Stimulated activated CD4-positive, alpha-beta T cell treated with anti-CD3 and anti-CD28 coated beads, Interleukin-1b, Interleukin-23, amount 100 ng/mL, for 24 hours (primary cell): ENCODE data around the gene RAE1.

ENCODE experiments used
- DNase-seq, 4 experiments: peaks; one replicate each; pipeline ENCODE4 v3.0.0-alpha.2; 2020; ENCODE audit warnings: low read depth in 4 of 4, low spot score in 1 of 4

RAE1 gene, protein sequence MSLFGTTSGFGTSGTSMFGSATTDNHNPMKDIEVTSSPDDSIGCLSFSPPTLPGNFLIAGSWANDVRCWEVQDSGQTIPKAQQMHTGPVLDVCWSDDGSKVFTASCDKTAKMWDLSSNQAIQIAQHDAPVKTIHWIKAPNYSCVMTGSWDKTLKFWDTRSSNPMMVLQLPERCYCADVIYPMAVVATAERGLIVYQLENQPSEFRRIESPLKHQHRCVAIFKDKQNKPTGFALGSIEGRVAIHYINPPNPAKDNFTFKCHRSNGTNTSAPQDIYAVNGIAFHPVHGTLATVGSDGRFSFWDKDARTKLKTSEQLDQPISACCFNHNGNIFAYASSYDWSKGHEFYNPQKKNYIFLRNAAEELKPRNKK

DNA sequence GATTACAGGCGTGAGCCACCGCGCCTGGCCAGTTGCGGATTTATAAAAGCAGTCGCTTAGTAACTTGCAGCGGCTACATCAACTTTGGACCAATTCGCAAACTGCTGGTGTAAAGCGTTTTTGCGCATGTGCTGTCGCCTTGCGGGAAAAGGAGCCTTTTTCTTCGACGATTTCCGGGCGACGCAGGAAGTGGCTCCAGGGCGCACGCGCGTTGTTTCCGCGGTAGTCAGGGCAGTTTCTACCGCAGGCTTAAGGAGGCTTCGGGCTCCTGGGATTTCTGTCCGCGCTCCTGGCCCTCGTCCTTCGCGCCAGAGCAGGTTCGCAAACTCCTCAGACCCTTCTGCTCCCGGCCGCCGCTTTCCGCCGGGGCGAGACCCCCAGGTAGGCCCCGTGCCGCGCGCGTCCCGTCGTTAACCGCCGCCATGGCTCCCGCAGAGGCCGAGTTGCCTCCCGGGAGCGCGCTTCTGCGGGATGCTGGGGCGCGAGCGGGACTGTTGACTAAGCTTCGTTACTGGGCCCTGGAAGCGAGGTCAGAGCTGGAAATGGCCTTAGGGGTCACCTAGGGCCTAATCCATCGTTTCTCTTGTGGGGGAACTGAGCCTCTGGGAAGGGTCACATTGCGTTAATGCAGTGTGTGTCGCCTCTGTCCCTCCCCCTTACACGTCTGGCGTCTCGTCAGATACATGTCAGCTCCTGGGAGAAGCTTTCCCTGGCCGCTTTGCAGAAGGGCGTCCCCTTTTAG is at the start of gene RAE1:
TSS of gene RAE1 (plus strand) at position 214 of the 742 bp plus-strand sequence. CDS start 2,784 bp downstream, outside the sequence.
- DNase-seq, result peak; percentile 79 to 86 (median 83)

DNA sequence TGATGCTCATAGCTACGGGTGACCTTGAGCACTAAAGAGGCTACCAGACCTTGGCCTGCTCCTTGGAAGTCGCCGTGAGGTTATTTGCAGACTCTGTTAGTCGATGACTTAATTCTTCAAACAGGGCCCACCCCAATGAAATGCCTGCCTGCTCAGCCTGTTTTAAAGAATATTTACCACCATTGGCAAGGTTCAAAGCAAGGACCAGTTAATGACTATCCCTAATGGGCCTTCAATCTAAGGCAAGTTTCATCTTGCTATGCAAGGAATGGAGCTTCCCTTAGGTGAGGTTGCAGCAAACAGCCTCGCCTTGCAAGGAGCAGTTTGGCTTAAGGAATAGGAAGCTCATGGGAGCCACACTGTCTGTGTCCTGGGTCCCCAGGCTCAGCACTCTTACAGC is 44.3 kb upstream of the RAE1 start:
- DNase-seq, result no peak

DNA sequence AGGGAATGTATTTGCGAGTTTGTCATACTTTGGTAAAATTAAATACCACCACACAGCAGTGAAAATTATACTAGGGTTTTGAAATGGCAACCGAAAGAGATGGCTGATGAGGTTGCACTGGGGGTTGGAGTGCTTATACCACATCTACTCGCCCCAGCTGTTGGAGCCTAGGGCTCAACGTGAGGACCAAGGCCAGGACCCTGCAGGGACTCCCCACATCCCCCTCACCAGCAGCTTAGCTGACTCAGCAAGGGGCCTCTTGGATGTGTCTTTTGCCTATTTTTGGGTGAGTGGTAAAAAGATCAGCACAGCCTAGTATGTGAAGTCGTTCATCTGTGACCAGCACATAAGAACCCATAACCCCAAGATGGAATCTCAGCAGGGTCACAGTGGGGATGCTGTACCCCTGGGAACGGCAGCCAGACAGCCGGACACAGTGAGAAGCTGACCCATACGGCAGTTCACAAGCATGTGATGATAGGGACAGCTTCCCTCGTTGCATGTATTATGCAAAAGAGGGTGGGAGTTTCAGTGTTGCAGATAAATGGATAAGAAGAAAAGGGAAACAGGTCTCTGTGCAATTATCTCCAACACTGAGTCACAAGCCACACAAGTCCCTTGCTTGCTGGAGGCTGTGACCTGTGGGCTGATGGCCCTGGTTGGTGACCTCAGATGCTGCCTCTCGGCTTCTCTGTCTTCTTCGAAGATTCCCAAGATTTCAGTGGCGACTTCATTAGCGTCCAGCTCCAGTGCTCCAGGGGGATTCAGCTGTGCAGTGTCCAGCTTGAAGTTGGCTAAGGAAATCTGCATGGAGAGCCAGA is 42.4 kb upstream of the RAE1 start:
- no peak for DNase-seq

DNA sequence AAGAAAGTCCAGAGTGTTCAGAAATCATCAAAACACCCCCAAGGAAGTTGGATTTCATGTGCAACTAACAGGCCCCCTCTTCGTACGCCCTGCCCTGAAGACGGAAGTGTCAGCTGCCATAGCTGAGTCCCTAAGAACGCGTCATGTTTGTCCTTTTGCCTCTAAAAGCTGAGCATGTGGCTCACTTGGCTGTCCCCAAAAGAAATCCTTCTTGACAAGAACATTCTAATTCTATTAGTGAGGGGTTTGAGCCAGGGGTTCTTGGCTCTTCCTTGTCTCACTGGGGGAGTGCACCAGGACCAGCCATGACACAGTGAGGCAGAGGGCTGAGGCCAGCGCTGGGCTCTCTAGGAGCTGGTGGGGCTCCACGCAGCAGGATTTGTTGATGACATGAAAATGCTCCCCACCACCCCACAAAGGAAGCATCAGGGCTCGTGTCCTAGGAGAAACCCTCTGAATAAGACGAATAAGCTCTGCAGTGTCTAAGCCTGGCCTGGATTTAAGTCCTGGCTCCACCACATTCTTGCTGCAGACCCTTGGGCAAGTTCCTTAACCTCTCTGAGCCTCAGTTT is 41.4 kb upstream of the RAE1 start:
- DNase-seq, result no peak

DNA sequence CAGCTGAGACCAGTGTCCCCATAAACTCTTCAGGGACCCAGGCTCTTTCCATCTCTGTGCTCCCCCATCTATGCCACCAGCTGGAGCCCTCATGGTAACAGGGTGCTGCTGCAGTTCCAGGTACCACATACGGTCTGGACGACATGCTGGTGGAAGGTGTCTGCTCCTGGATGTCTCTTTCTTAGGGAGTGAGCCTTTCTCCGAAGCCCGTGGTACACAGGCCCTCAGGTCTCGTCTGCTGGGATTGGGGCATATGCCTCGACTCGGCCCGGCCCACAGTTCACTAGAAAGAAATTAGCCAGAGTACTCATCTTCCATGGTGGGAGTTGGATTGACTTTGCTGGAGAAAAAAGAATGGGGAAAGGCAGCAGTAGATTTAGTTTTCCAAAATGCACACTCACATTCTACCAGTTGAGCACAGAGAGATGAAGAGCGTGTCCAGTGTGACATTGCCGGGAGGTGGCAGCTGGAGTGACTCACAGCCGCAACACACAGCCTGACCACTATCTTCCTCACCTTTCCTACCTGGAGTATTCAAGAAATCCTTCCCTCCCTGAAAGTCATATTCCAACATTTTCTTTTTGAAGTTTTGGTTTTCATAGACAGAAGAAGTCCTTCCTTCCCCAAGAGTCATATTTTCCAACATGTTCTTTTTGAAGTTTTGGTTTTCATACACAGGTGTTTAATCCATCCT is 40.1 kb upstream of the RAE1 start:
- no peak for DNase-seq

DNA sequence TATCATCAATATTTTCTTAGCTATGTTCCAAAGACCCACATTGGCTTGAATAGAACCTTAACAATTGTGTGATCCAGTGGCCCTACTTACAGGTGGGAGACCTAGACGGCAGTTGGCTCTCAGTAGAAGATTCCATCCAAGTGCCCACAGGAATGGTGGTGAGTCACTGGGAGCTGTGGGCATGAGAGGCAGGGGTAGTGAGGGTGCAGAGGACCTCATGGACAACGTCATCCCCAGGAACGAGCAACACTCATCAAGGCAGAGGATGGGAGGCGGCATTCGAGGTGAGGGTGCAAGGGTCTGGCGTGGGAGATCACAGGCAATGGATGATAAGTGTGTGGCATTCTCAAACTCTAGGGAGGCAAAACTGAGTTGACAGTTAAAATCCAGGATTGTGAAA is 38.9 kb upstream of the RAE1 start:
- DNase-seq, result no peak

DNA sequence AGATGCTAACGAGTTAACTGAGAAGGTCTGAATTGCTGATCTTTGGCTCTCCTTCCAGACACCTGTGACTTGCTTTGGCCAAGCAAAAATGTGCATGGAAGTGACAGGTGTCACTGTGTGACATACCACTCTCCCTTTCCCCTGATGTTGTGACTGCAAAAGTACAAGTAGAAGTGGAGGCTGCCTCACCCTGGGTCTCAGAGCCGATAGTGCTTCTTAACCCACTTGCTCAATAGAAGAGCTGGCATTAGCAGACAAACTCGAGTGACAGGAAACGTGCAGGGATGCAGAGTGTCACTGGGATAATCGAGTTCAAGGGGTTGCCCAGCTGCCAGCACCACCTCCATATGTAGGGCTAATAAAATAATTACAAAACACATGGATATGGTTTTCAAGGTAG is 37.8 kb upstream of the RAE1 start:
- no peak for DNase-seq

DNA sequence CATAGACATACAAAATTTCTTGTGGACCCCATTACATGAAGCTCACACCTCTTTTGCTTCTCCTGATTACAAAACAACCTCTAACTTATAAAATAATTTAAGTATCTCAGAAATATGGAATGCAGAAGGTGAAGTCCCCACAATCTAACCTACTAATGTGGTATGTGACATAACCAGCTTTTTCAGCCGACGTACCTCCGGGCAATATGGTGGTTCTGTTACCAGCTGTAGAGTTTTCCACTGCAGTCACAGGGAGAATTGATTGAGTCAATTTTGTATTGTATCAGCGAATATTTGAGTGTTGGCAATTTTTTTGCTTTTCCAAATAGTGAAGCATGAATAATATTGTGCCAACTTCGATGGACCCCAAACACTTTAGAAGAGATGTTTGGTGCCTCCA is 37.1 kb upstream of the RAE1 start:
- no peak for DNase-seq

DNA sequence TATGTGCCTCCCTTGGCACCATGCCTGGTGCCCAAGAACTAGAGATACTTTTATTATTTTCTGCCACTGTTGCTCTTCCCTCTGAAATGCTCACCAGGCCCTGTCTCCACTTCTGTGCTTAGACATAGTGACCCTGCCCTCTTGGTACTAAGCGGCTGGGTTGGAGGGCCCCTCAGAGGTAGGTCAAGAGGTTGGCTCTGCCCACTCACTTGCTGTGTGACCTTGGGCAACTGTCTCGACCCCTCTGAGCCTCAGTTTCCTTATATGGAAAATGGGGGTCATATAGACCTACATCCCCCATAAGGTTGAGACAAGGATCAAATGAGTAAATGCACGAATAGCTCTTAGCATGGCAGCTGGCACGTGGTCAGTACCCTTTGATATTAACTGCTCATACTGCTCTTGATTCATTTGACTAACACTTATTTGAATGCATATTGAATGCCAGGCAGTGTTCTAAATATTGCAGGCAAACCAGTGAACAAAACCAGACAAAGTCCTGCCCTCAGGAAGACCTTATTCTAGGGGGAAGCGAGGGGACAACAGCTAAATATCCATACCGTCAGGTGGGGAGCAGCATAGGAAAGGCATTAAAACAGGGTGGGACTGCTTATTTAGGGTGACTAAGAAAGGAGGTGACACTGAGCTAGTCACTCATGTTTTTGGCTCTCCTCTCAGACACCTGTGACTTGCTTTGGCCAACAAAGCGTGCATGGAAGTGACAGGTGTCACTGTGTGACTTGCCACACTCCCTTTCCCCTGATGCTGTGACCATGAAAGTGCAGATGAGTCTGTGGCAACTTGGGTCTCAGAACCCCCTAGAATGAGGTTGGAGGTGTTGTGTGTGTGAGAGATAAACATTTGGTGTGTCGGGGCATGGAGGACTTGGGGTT is 35.7 kb upstream of the RAE1 start:
- DNase-seq, result no peak

DNA sequence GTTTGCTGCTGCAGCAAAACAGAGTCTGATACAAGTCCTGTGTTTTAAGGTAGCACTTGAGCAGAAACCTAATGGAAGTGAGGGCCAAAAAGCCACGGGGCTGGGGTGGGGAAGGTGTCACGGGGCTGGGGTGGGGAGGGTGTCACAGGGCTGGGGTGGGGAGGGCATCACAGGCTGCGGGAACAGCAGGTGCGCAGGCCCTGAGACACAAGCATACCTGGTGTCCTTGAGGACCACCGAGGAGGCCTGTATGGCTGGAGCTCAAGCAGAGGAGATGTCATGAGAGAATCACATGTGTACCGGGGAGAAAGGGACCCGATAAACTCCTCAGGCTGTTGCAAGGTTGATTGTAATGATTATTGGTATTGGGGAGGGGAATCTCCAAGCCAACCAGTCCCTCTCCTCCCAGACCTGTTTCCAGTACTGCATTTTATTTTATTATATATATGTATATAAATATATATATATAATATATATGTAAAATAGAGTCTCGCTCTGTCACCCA is 35.0 kb upstream of the RAE1 start:
- DNase-seq, result no peak

DNA sequence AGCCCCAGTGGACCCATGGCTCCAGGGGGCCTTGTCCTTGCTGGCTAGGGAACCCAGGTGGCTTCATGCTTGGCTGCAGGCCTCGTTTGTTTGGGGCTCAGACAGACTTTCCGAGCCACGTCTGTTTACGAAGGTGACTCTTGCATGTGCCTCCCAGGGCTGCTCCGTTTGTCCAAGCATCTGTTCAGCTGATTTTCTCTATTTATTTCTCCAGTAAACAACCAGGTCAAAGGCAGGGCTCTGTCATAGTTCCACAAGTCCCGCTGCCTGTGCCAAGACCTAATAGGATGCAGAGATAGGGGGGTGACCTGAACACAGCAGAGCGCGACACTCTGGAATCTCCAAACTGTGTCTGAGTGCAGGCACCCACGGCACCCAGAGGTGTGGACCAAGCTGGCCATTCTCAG is 34.3 kb upstream of the RAE1 start:
- no peak for DNase-seq

DNA sequence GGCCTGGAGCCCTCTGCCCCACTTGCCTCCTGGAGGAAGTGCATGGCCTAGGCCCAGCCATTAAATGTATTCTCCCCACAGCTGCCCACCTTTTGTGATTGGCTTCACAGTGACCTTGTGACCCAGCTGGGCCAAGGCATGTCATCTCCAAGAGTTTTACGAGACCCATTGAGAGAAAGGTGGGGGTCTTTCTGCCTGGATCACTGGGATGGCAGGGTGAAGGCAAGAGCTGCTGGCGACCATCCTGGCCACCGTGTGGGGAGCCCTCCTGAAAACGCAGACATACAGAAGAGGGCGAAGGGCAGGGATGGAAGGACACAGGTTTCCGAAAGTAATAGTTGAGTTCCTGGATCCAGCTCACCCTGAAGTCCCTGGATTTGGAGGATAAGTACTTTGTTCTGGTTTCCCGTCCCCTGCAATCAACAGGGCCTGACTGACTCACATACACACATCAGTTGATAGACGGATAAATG is 33.7 kb upstream of the RAE1 start:
- no peak for DNase-seq

DNA sequence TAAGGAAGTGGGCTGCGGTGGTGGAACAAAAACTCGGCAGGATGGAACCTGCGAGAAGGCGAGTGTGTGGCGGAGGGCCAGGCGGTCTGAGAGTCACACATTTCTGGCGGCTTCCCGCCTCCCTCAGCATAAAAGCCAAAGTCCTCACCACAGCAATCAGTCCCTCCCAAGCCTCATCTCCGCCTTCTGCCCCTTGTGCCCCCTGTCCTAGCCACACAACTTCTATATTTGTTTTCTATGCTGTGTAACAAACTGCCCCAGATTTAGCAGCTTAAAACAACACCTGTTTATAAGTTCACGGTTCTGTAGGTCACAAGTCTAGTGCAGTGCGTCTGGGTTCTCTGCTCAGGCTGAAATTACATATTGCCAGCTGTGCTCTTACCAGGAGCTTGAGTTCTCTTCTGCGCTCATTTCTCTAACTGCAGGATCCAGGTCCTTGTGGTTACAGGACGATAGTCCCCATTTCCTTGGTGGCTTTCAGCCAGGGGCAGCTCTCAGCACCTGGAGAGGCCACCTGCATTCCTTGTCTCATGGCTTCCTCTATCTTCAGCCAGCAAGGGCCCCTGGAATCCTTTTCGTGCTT is 33.2 kb upstream of the RAE1 start:
- no peak for DNase-seq

DNA sequence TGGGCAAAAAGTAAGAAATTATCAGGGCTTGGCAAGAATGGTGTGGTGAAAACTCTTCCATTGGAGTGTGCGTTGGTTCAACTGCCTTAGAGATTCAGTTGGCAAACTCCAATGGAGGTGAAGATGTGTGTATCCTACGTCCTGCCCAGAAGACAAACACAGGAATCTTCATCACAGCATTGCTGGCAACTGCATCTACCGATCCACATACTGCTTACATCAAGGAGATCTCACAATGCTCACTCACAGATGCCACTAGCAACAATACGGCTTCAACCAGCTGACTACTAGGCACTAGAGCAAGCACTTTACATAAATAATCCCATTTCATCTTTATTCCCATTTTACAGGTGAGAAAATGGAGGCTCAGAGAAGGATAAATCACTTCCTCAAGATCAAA is 31.5 kb upstream of the RAE1 start:
- no peak for DNase-seq

DNA sequence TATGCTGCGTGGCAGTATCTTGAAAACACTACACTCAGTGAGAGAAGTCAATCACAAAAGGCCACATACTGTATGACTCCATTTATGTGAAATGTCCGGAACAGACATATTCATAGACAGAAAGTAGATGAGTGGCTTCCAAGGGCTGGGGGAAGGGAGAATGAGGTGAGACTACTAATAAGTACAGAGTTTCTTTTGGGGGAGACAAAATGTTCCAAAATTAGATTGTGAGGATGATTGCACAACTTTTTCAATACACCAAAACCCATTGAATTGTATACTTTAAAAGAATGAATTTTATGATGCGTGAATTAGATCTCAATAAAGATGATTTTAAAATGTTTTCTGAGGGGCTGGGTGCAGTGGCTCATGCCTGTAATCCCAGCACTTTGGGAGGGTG is 30.7 kb upstream of the RAE1 start:
- DNase-seq, result no peak

DNA sequence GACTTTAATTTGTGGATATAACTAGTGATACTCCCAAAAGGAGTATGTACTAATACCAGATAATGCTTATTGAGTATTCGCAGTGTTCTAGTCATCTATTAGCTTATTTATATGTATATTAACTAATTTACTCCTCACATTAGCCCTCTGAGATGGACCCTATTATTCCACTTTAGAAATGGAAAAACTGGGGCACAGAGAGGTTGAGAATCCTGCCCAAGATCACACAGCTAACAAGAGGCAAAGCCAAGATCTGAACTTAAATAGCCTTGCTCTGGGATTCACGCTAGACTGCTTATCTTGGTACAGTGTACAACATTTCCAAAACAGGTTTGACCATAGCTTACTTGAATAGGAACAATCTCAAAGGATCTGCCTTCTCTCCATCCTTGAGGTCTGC is 29.9 kb upstream of the RAE1 start:
- DNase-seq, result no peak

DNA sequence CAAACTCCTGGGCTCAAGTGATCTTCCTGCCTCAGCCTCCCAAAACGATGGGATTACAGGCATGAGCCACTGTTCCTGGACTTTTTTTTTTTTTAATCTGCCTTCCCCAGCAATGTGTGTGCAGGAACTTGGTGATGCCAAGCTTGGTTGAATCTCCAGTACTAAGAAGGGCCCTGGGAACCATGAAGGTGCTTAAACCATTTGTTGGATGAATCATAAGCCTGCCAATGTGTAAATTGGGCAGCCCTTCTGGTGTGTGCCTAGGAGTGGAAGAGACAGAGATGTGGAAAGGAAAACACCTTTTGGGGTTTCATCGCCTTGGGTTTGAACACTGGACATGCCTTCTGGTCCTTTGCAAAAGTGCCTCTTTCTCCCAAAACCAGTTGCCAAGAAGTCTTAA is 28.6 kb upstream of the RAE1 start:
- no peak for DNase-seq

DNA sequence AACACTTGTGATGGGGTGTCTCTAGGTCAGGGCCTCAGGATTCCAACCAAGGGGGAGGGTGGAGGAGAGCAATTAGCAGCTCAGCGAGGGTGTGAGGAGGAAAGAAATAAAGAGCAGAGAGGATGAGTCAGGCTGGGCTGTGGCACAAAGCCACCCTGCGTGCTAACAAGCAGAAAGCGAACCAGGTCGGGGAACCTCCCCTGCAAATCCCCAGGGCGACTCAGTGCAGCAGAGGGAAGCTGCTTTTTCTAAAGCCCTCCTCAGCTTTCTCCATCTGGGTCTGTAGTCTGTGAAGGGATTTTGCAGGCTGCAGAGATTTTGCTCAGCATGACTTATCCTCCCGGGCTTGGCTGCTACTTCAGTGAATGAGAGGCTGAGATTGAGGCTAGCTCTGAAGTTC is 28.0 kb upstream of the RAE1 start:
- DNase-seq, result no peak
